Heart right ventricle (tissue), 16 donors: ENCODE results near the gene COPZ2. TPM values are rescaled to one million over a fixed set of nuclear protein-coding genes. Genes with fewer than 3 reads are reported as not detected.

Source experiments
- ATAC-seq, 8 donors: fragments of 200-7000 bp; cut with Tn5 transposase; one replicate each; pipeline ENCODE4 v1.9.1; 2020; ENCODE audit warnings: mild to moderate bottlenecking in 8 of 8, moderate library complexity in 8 of 8, moderate number of reproducible peaks in 1 of 8
- DNase-seq, 2 donors: peaks; one replicate each; pipeline ENCODE4 v3.0.0-alpha.2; 2020
- H3K27ac ChIP-seq, 10 donors: fragments of 200-600 bp; sonication (generic) in 2 of 10; one replicate each; pipeline versions ENCODE4 v1.5.0 to v1.8.0; 2020 to 2022; ENCODE audit warnings: mild to moderate bottlenecking in 3 of 10
- H3K27me3 ChIP-seq, 7 donors: fragments of 200-600 bp; one replicate each; pipeline ENCODE4 v1.8.0; 2021 to 2022; ENCODE audit warnings: mild to moderate bottlenecking in 2 of 7
- H3K36me3 ChIP-seq, 9 donors: fragments of 200-600 bp; sonication (generic) in 1 of 9; one replicate each; pipeline versions ENCODE4 v1.5.0 to v1.8.0; 2020 to 2022; ENCODE audit warnings: mild to moderate bottlenecking in 2 of 9
- H3K4me1 ChIP-seq, 9 donors: fragments of 200-600 bp; sonication (generic) in 1 of 9; one replicate each; pipeline versions ENCODE4 v1.5.0 to v1.8.0; 2020 to 2022; ENCODE audit warnings: mild to moderate bottlenecking in 4 of 9
- H3K4me3 ChIP-seq, 10 donors: fragments of 200-600 bp; sonication (generic) in 2 of 10; one replicate each; pipeline versions ENCODE4 v1.5.0 to v1.8.0; 2020 to 2022; ENCODE audit warnings: mild to moderate bottlenecking in 7 of 10, moderate library complexity in 2 of 10
- H3K9me3 ChIP-seq, 11 donors: fragments of 200-600 bp in 10 of 11; sonication (generic) in 2 of 11; one replicate each; pipeline versions ENCODE4 v1.5.0 to v1.8.0; 2013 to 2022; ENCODE audit warnings: mild to moderate bottlenecking in 2 of 11, control low read depth in 1 of 11, moderate library complexity in 1 of 11
- WGBS, 2 donors: extraction: QIAGEN DNeasy Blood & Tissue Kit; methylation state at CpG; one replicate each; pipeline ENCODE4 v1.1.7; 2013; ENCODE audit warnings: inconsistent platforms in 1 of 2; 5-methylcytosine and 5-hydroxymethylcytosine counted together
- intact Hi-C, 10 donors: fragments of 100-400 bp; cut with DNase I; formaldehyde crosslinking; loops; one replicate each; pipeline versions ENCODE4 v1.11.1 to v1.14.2; 2022
- polyA plus RNA-seq, 2 donors: library from polyadenylated mRNA; stranded (reverse); fragments of 200-250 nt; gene quantifications; one replicate each; pipeline ENCODE4 v1.2.3, GENCODE V29; 2013
- total RNA-seq, 10 donors: library from RNA; stranded (reverse); fragmentation: NEBNext Ultra II Directional in 3 of 10; extraction: Animal tissue kit (Norgen Biotek cat#: 25700) in 3 of 10; gene quantifications; one replicate each; pipeline versions ENCODE4 v1.2.1 to v1.2.4, GENCODE V29; 2021 to 2023
- TF ChIP-seq, protein P1 (sequence below), 9 donors: fragments of 200-600 bp; sonication (generic) in 2 of 9; IDR thresholded peaks; one replicate each; pipeline versions ENCODE4 v1.5.0 to v1.8.0; 2021 to 2022; ENCODE audit warnings: antibody characterized with exemption in 9 of 9, mild to moderate bottlenecking in 5 of 9, moderate library complexity in 1 of 9
- donor health status: Arrhythmogenic right ventricular cardiomyopathy.
- donor health status: ischemic (EF 13 %, LVEDD 7.1; RV severe dilation, severe dysfunction).
- donor health status: healthy with polysubstance abuse.
- donor health status: DM: no; HTN: yes; CAD: no.
- donor health status: DM: no; HTN: no; CAD: no.
- donor health status: ischemic (EF 25% LVEDD 6.9; RV normal size, moderate dysfunction).
- donor health status: ischemic (EF 25% LVEDD 5.7; RV mildly dilated, moderate dysfunction).
- donor health status: healthy.
- donor health status: DM: yes; HTN: yes; CAD: no.
- donor health status: Ischemic cardiomyopathy.
- donor health status: ischemic (EF 35%, LVEDD 5.7; RV mildly dilated, moderate dysfunction).
- donor health status: nonischemic (EF 11% LVEDD 7.7; RV severe dilation, severe dysfunction).
- donor health status: DM: yes; HTN: yes; CAD: no.
- donor health status: PGD.
- donor health status: ischemic (EF 29% LVEDD 5.4; RV normal size, mild dysfunction).
- donor health status: nonischemic (EF 23%, LVEDD 6.1; RV moderate dilation, normal function).

COPZ2 gene
- total and polyA plus RNA-seq, 12 donors, result 17.5 to 67.3 (median 59.1) TPM

DNA sequence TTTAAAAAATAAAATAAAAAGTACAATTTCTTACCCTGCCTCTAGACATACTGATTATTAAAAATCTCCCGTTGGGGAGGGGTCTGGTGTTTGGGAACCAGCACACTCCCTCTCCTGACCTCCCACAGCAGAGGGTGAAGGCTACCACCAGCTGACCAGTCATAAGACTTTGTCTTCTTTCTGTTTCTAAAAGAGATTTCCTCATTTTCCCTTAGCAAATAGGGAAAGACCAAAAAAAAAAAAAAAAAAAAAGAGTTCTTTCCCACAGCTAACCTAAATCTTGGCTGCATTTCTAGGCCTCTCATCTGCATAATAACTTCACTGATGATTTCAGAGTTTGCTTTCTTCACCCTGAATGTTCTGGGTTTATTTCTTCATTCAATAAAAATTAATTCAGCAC, 36.4 kb downstream of the COPZ2 start:
- TF ChIP-seq, protein P1, sequence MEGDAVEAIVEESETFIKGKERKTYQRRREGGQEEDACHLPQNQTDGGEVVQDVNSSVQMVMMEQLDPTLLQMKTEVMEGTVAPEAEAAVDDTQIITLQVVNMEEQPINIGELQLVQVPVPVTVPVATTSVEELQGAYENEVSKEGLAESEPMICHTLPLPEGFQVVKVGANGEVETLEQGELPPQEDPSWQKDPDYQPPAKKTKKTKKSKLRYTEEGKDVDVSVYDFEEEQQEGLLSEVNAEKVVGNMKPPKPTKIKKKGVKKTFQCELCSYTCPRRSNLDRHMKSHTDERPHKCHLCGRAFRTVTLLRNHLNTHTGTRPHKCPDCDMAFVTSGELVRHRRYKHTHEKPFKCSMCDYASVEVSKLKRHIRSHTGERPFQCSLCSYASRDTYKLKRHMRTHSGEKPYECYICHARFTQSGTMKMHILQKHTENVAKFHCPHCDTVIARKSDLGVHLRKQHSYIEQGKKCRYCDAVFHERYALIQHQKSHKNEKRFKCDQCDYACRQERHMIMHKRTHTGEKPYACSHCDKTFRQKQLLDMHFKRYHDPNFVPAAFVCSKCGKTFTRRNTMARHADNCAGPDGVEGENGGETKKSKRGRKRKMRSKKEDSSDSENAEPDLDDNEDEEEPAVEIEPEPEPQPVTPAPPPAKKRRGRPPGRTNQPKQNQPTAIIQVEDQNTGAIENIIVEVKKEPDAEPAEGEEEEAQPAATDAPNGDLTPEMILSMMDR (IDR thresholded peaks at IDR 0.05), result no peak
- ATAC-seq (peak in 1 of 8 donors; percentile 43), DNase-seq (no peak)
- Histone ChIP-seq H3K4me3 (no peak overlapping the region), H3K36me3 (no peaks in the 10 kb centered on the region), H3K4me1 (peaks cover 0 to 71% (median 15%) of the 10 kb centered on the region in 9 donors), H3K27ac (peak overlapping the region in 1 of 10 donors; percentile 90), H3K9me3 (no peaks in the 10 kb centered on the region), H3K27me3 (peaks cover 0 to 3% (median 0%) of the 10 kb centered on the region in 7 donors)
- intact Hi-C loops, result no loop called here
- WGBS, 2 donors, result 77 to 83% methylated on average over 1 of the region's 1 CpG

DNA sequence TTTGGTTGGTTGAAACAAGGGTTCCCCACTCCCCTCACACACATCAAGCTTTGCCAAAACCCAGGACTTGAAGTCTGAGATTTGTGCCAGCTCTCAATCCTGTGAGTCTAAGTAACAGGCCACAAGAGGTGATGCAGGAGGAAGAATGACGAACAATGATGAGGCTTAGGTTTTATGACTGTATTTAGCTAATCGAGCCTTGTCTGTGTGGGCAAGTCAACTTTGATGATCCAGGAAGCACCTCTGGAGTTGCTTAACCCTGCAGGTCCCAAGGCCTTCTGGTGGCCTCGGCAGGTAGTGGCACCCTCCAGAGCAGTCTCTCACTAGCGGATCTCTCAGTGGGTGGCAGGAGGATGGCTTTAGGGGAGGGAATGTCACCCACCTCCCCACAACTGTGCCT, 38.0 kb downstream of the COPZ2 start:
- Histone ChIP-seq H3K9me3 (no peaks in the 10 kb centered on the region), H3K4me1 (peaks cover 0 to 58% (median 15%) of the 10 kb centered on the region in 9 donors), H3K27me3 (peaks cover 0 to 3% (median 0%) of the 10 kb centered on the region in 7 donors), H3K27ac (no peak overlapping the region), H3K36me3 (no peaks in the 10 kb centered on the region), H3K4me3 (no peak overlapping the region)
- DNase-seq, result no peak
- intact Hi-C loops, result no loop called here
- ATAC-seq, result no peak
- WGBS, 2 donors, result 55 to 57% methylated on average over 4 of the region's 4 CpGs
- TF ChIP-seq, protein P1 (IDR thresholded peaks at IDR 0.05), result no peak

DNA sequence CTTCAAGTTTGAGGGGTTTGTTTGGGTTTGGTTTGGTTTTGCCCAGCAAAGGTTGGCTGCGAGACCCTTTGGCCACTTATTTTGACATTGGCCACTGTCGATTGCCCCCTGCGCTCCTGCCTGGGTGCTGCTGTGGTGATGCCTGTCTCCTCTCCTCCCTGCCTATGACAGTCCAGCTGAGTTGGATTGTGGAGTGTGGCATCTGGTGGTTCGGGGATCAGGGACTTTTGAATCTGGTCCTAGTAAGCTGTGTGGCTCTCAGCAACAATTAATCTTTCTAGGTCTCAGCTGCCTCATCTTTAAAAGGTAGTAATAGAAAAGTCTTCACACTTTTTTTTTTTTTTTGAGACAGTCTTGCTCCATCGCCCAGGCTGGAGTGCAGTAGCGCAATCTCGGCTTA, 39.6 kb downstream of the COPZ2 start:
- peaks cover 0 to 43% (median 13%) of the 10 kb centered on the region in 9 donors for H3K4me1 ChIP-seq

DNA sequence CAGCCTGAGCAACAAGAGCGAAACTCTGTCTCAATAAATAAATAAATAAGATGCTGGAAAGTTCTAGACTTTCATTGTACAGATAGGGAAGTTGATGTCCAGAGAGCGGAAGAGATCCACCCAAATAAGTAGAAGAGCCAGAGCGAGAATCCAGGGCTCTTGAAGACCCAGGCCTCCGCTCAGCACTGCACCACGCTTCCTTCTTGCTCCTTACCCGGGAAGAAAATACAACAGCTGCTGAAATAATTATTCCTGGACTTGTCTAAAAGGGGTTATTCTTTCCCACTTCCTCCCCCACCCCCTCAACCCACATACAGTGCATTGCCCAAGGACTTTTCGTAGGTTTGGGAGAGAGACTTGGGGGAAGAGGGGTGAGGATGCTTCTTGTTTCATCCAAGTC, 40.0 kb downstream of the COPZ2 start:
- intact Hi-C loops, result no loop called here
- no peaks in the 10 kb centered on the region for H3K36me3 ChIP-seq
- no peaks in the 10 kb centered on the region for H3K9me3 ChIP-seq
- WGBS, 2 donors, result 75 to 78% methylated on average over 7 of the region's 7 CpGs
- ATAC-seq (no peak), DNase-seq (no peak)
- peak overlapping the region in 1 of 10 donors; percentile 31 for H3K27ac ChIP-seq
- TF ChIP-seq, protein P1 (IDR thresholded peaks at IDR 0.05), result no peak
- peaks cover 0 to 9% (median 0%) of the 10 kb centered on the region in 7 donors for H3K27me3 ChIP-seq
- peaks cover 0 to 38% (median 11%) of the 10 kb centered on the region in 9 donors for H3K4me1 ChIP-seq
- no peak overlapping the region for H3K4me3 ChIP-seq

More for the DNA sequence above, 39.6 kb downstream of the COPZ2 start:
- no peak for DNase-seq
- ATAC-seq, result no peak
- H3K36me3 ChIP-seq, result no peaks in the 10 kb centered on the region
- H3K9me3 ChIP-seq, result no peaks in the 10 kb centered on the region
- intact Hi-C loops, result no loop called here
- peak overlapping the region in 1 of 10 donors; percentile 31 for H3K27ac ChIP-seq
- 95 to 96% methylated on average over 7 of the region's 7 CpGs for WGBS, 2 donors
- no peak overlapping the region for H3K4me3 ChIP-seq
- H3K27me3 ChIP-seq, result peaks cover 0 to 9% (median 0%) of the 10 kb centered on the region in 7 donors
- TF ChIP-seq, protein P1 (IDR thresholded peaks at IDR 0.05), result no peak
